Measurements from ENCODE around the gene ATP10A. TPM values are rescaled to one million over a fixed set of nuclear protein-coding genes. Genes with fewer than 3 reads are reported as not detected.

ATP10A gene
- polyA plus RNA-seq, 1 of the 3 experiments (the other 2 are of a cell fraction) = not detected

DNA sequence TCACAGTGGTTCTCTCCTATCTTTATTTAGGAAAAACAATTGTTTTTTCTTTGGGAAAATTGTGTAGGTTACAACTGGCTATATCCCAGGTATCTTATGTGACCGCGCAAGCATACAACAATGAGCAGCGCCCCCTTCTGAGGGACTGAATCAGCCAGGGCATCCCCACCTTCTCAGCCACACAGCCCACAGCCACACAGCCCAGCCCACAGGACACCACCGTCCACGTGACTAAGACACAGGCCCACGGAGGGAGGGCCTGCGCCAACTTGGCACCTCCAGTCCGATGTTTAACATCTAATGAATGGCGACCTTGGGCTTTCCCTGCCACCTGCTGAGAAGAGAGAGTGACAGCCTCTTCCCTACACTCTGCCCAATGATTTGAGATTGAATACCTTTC lies 68.1 kb downstream of the ATP10A start:
- 52% methylated on average over 9 of the region's 9 CpGs for WGBS (ENCODE audit: low lambda C conversion rate)
- no peaks in the 10 kb centered on the region for H3K79me2 ChIP-seq (ENCODE audit: insufficient read depth)
- no peak for DNase-seq

DNA sequence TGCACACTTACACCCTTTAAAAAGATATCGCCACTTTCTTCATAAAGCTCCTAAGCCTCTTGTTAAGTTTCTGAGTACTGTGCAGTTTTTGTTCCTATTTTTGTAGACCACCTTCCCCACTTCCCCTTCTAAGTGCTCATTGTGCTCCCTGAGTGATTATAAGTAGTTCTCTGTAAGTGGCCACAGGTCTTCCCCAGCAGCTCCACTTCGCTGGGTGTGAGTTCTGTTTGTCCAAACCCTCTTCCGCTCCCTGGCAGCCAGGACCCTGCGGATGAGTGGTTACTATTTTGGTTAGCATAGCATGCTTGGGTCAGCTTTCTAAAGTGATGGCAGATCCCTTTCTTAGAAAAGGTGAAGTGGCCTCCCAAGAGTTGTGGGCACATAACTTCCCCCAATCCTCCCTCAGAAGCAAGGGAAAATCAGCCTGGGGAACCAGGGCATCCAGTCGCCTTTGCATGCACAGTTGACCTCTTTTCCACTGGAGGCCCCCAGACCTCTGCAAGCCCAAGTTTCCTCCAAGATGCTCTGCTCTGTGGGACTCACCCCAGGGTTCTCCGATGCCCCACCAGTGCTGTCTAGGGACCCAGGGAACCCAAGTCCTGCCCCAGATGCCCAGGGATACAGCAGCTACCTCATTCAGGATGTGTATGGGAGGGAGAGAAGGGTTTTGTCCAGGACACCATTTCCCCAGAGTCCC lies 69.6 kb downstream of the ATP10A start:
- no peak for DNase-seq
- TF ChIP-seq TAF1 (IDR thresholded peaks at IDR 0.05; ENCODE audit: borderline replicate concordance, low read depth, low read length) (no peak), GATA2 (CRISPR knock-in tag; IDR thresholded peaks at IDR 0.05) (no peak), YY1 (IDR thresholded peaks at IDR 0.05; ENCODE audit: low read depth) (no peak), TCF12 (IDR thresholded peaks at IDR 0.05) (no peak), POLR2AphosphoS5 (IDR thresholded peaks at IDR 0.05; ENCODE audit: low read depth, low read length) (no peak), CHD2 (IDR thresholded peaks at IDR 0.05; ENCODE audit: low read length, partially characterized antibody) (no peak), ELF1 (IDR thresholded peaks at IDR 0.05) (no peak), MEF2A (IDR thresholded peaks at IDR 0.05; ENCODE audit: borderline replicate concordance, low read depth) (no peak), GABPA (IDR thresholded peaks at IDR 0.05; ENCODE audit: low read depth) (no peak), NFIC (IDR thresholded peaks at IDR 0.05; ENCODE audit: borderline replicate concordance) (no peak), RFX5 (IDR thresholded peaks at IDR 0.05; ENCODE audit: low read length) (no peak)
- TF ChIP-seq, protein P1, sequence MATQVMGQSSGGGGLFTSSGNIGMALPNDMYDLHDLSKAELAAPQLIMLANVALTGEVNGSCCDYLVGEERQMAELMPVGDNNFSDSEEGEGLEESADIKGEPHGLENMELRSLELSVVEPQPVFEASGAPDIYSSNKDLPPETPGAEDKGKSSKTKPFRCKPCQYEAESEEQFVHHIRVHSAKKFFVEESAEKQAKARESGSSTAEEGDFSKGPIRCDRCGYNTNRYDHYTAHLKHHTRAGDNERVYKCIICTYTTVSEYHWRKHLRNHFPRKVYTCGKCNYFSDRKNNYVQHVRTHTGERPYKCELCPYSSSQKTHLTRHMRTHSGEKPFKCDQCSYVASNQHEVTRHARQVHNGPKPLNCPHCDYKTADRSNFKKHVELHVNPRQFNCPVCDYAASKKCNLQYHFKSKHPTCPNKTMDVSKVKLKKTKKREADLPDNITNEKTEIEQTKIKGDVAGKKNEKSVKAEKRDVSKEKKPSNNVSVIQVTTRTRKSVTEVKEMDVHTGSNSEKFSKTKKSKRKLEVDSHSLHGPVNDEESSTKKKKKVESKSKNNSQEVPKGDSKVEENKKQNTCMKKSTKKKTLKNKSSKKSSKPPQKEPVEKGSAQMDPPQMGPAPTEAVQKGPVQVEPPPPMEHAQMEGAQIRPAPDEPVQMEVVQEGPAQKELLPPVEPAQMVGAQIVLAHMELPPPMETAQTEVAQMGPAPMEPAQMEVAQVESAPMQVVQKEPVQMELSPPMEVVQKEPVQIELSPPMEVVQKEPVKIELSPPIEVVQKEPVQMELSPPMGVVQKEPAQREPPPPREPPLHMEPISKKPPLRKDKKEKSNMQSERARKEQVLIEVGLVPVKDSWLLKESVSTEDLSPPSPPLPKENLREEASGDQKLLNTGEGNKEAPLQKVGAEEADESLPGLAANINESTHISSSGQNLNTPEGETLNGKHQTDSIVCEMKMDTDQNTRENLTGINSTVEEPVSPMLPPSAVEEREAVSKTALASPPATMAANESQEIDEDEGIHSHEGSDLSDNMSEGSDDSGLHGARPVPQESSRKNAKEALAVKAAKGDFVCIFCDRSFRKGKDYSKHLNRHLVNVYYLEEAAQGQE (IDR thresholded peaks at IDR 0.05; ENCODE audit: low read depth, low read length) = no peak
- TF ChIP-seq, protein P2, sequence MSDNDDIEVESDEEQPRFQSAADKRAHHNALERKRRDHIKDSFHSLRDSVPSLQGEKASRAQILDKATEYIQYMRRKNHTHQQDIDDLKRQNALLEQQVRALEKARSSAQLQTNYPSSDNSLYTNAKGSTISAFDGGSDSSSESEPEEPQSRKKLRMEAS (IDR thresholded peaks at IDR 0.05; ENCODE audit: low read depth) = no peak
- Histone ChIP-seq H3K4me2 (no peak overlapping the region), H3K27me3 (ENCODE audit: insufficient read depth) (no peaks in the 10 kb centered on the region), H3K9me3 (no peaks in the 10 kb centered on the region), H3K27ac (ENCODE audit: low read depth in 2 of 2, low read length in 1 of 2) (no peak overlapping the region), H2AFZ (ENCODE audit: low read depth) (no peak overlapping the region), H3K4me3 (ENCODE audit: low read depth in 2 of 2, low read length in 1 of 2) (no peak overlapping the region), H4K20me1 (ENCODE audit: insufficient read depth) (no peaks in the 10 kb centered on the region), H3K4me1 (ENCODE audit: control insufficient read depth in 1 of 2, insufficient read depth in 2 of 2, low read depth in 1 of 2, low read length in 1 of 2) (peaks cover 0 to 16% of the 10 kb centered on the region in 2 experiments; a peak in 2 of 4 replicates), H3K36me3 (replicated peaks in 1 of 2; ENCODE audit: control insufficient read depth in 1 of 2, insufficient read depth in 2 of 2, low read length in 1 of 2) (no peaks in the 10 kb centered on the region), H3F3A (replicated peaks; ENCODE audit: insufficient read depth) (no peaks in the 10 kb centered on the region), H3K9ac (no peak overlapping the region), H3K79me2 (ENCODE audit: insufficient read depth) (no peaks in the 10 kb centered on the region), H3K9me2 (no peaks in the 10 kb centered on the region)
- 49% methylated on average over 4 of the region's 6 CpGs for WGBS (ENCODE audit: low lambda C conversion rate)
- ChIA-PET CTCF (no interaction called here), POLR2A (no interaction called here)

More for the DNA sequence above, 68.1 kb downstream of the ATP10A start:
- Histone ChIP-seq H3K9ac (no peak overlapping the region), H3K27me3 (ENCODE audit: insufficient read depth) (no peaks in the 10 kb centered on the region), H3K36me3 (replicated peaks in 1 of 2; ENCODE audit: control insufficient read depth in 1 of 2, insufficient read depth in 2 of 2, low read length in 1 of 2) (no peaks in the 10 kb centered on the region), H3K9me3 (no peaks in the 10 kb centered on the region), H3K27ac (ENCODE audit: low read depth in 2 of 2, low read length in 1 of 2) (no peak overlapping the region), H2AFZ (ENCODE audit: low read depth) (no peak overlapping the region), H3K4me3 (ENCODE audit: low read depth in 2 of 2, low read length in 1 of 2) (no peak overlapping the region), H3K4me2 (no peak overlapping the region), H3K4me1 (ENCODE audit: control insufficient read depth in 1 of 2, insufficient read depth in 2 of 2, low read depth in 1 of 2, low read length in 1 of 2) (peaks cover 0 to 25% of the 10 kb centered on the region in 2 experiments; a peak in 2 of 4 replicates), H4K20me1 (ENCODE audit: insufficient read depth) (no peaks in the 10 kb centered on the region), H3F3A (replicated peaks; ENCODE audit: insufficient read depth) (no peaks in the 10 kb centered on the region), H3K9me2 (no peaks in the 10 kb centered on the region)
- ChIA-PET CTCF (interaction anchor here (1.6 kb wide), 1 partner anchor 85 kb away, joined by 4 read pairs; no protein-coding TSS in a partner anchor), POLR2A (no interaction called here)
- TF ChIP-seq SIN3A (IDR thresholded peaks at IDR 0.05; ENCODE audit: borderline replicate concordance, low read depth, low read length) (no peak), GABPA (IDR thresholded peaks at IDR 0.05; ENCODE audit: low read depth) (no peak), CHD2 (IDR thresholded peaks at IDR 0.05; ENCODE audit: low read length, partially characterized antibody) (no peak)
- TF ChIP-seq, protein P3, sequence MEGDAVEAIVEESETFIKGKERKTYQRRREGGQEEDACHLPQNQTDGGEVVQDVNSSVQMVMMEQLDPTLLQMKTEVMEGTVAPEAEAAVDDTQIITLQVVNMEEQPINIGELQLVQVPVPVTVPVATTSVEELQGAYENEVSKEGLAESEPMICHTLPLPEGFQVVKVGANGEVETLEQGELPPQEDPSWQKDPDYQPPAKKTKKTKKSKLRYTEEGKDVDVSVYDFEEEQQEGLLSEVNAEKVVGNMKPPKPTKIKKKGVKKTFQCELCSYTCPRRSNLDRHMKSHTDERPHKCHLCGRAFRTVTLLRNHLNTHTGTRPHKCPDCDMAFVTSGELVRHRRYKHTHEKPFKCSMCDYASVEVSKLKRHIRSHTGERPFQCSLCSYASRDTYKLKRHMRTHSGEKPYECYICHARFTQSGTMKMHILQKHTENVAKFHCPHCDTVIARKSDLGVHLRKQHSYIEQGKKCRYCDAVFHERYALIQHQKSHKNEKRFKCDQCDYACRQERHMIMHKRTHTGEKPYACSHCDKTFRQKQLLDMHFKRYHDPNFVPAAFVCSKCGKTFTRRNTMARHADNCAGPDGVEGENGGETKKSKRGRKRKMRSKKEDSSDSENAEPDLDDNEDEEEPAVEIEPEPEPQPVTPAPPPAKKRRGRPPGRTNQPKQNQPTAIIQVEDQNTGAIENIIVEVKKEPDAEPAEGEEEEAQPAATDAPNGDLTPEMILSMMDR (IDR thresholded peaks at IDR 0.05) = no peak
